ENCODE results near the gene UBE2D3.
"Not testable (repeated sequence)": the region's sequence is repeated elsewhere in the genome, so short reads cannot be mapped to it uniquely, and the experiment has no call there.

UBE2D3 gene

GRCh38 chr4:102826890-102827673, at the start of gene UBE2D3:
Gene UBE2D3, minus strand, starts transcription at chr4:102827551. Its CDS starts 1,043 bp downstream, at chr4:102826508.
- peak; percentile 59 for FAIRE-seq

GRCh38 chr4:102871772-102872171, 44.4 kb upstream of the UBE2D3 start:
- DNase-seq (ENCODE audit: low spot score) (no peak), FAIRE-seq (no peak)

More at GRCh38 chr4:102826890-102827673, at the start of gene UBE2D3:
- peak; percentile 75 for DNase-seq (ENCODE audit: low spot score)

GRCh38 chr4:102869569-102870197, 42.3 kb upstream of the UBE2D3 start:
- no peak for FAIRE-seq
- no peak for DNase-seq (ENCODE audit: low spot score)

GRCh38 chr4:102868781-102869568, 41.6 kb upstream of the UBE2D3 start, which contains the start of gene CISD2:
Gene CISD2, plus strand, starts transcription at chr4:102868992. Its CDS starts 93 bp downstream, at chr4:102869085.
- peak; percentile 76 for FAIRE-seq
- DNase-seq (ENCODE audit: low spot score) = peak; percentile 95

- no peak for FAIRE-seq
- no peak for DNase-seq (ENCODE audit: low spot score)
Measured at GRCh38 chr4:102868153-102868780, 40.9 kb upstream of the UBE2D3 start.

GRCh38 chr4:102867278-102868152, 40.2 kb upstream of the UBE2D3 start:
- peak; percentile 62 for FAIRE-seq
- no peak for DNase-seq (ENCODE audit: low spot score)

GRCh38 chr4:102865327-102865726, 38.0 kb upstream of the UBE2D3 start:
- not testable (repeated sequence) for FAIRE-seq; DNase-seq (ENCODE audit: low spot score)

- no peak for DNase-seq (ENCODE audit: low spot score)
- no peak for FAIRE-seq
Measured at GRCh38 chr4:102862747-102863146, 35.4 kb upstream of the UBE2D3 start.

GRCh38 chr4:102862016-102862415, 34.7 kb upstream of the UBE2D3 start:
- no peak for FAIRE-seq

GRCh38 chr4:102860611-102861324, 33.4 kb upstream of the UBE2D3 start:
- FAIRE-seq (no peak), DNase-seq (ENCODE audit: low spot score) (no peak)

More at GRCh38 chr4:102862016-102862415, 34.7 kb upstream of the UBE2D3 start:
- DNase-seq (ENCODE audit: low spot score) = no peak

GRCh38 chr4:102858828-102859464, 31.6 kb upstream of the UBE2D3 start:
- FAIRE-seq = no peak
- no peak for DNase-seq (ENCODE audit: low spot score)

GRCh38 chr4:102850370-102850769, 23.0 kb upstream of the UBE2D3 start:
- FAIRE-seq = no peak
- no peak for DNase-seq (ENCODE audit: low spot score)

- DNase-seq (ENCODE audit: low spot score) (no peak), FAIRE-seq (no peak)
Measured at GRCh38 chr4:102849579-102850104, 22.3 kb upstream of the UBE2D3 start.

- no peak for FAIRE-seq
Measured at GRCh38 chr4:102847687-102848086, 20.3 kb upstream of the UBE2D3 start.

GRCh38 chr4:102843938-102844337, 16.6 kb upstream of the UBE2D3 start:
- no peak for DNase-seq (ENCODE audit: low spot score)
- no peak for FAIRE-seq

More at GRCh38 chr4:102847687-102848086, 20.3 kb upstream of the UBE2D3 start:
- no peak for DNase-seq (ENCODE audit: low spot score)

- no peak for FAIRE-seq
- no peak for DNase-seq (ENCODE audit: low spot score)
Measured at GRCh38 chr4:102843273-102843672, 15.9 kb upstream of the UBE2D3 start.

- DNase-seq (ENCODE audit: low spot score) (no peak), FAIRE-seq (no peak)
Measured at GRCh38 chr4:102842367-102842766, 15.0 kb upstream of the UBE2D3 start.

GRCh38 chr4:102836596-102836995, 9.2 kb upstream of the UBE2D3 start:
- FAIRE-seq (no peak), DNase-seq (ENCODE audit: low spot score) (no peak)

GRCh38 chr4:102832667-102833066, 5.3 kb upstream of the UBE2D3 start:
- FAIRE-seq (no peak), DNase-seq (ENCODE audit: low spot score) (no peak)
